GM21526 (cell line): ENCODE results near the gene SLC9C2.
"Not testable (repeated sequence)": the region's sequence is repeated elsewhere in the genome, so short reads cannot be mapped to it uniquely, and the experiment has no call there.

Experiments used
- ATAC-seq: cut with Tn5 transposase; IDR thresholded peaks from one replicate; pipeline ENCODE4 v1.9.1; 2021; ENCODE audit warnings: moderate library complexity; ENCODE audit not compliant: unreplicated experiment, low FRiP score

SLC9C2 gene

DNA sequence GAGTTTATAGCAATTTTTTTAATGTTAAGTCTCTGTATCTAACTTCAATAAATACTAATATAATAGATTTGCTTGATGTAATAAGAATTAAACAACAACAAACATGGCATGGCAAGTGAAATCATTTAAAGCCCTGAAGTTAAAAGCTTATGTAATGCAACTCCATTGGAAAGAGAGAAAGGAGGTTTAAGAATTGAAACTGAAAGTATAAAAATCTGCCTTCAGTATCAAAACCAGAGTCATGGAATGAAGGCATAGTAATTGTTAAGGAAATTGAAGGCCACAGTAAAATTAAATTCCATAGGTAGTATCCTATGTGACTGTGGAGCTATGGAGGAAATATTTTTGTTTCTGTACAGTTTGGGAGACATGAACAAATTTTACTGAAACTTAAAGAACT is 70.6 kb downstream of the SLC9C2 start:
- ATAC-seq, result no peak

GRCh38 chr1:173530795-173531693 is 71.8 kb downstream of the SLC9C2 start:
- ATAC-seq, result no peak

DNA sequence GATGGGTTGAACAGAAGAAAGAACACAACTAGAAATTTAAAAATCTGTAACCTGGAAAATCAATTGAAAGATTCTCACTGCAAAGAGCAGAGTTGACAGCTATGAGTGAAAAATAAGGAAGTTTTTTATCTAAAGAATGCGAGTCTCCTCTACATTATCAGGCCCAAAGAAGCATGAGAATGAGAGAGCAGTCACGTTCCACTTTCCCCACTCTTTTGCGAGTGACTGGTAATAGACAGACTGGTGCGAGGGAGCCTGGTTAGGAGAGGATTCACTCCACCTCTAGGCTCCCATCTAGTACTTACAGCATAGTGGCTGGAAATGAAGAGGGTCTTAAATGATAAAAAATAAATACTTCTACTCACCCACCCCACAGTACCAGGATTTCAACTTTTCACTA is 73.8 kb downstream of the SLC9C2 start:
- no peak for ATAC-seq

GRCh38 chr1:173527151-173527826 is 75.6 kb downstream of the SLC9C2 start:
- ATAC-seq, result no peak

DNA sequence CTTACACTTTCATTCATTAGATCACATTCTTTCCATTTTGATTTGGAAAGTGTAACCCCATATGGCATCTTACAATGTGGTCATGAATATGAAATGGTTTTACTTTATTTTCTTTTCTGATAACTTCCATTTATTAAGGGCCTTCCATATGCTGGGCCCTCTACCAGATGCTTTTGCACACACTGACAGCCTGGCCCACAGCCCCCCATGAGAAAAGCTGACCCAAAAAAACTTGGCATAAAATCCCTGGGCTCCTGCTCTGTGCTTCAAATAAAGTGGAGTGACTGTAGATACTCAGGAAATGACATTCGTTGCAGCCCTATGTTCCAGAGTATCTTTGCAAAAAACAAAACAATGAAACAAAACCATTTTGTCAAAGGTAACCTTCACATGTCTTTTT is 76.9 kb downstream of the SLC9C2 start:
- no peak for ATAC-seq

DNA sequence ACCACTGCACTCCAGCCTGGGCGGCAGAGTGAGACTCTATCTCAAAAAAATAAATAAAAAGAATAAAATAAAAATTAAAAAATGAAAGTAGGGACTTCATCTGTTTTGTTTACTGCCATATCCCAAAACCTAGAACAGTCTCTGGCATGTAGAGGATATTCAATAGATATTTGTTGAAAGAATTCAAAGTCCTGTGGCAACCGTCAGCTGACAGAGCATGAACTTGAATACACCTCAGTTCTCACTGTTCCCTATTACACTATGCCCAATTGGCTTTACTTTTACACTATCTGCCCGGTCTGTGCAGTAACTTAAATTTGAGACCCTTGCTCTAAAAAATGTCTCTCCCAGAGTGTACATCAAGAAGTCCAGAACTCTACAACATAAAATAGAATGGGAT is 79.5 kb downstream of the SLC9C2 start:
- no peak for ATAC-seq

- no peak for ATAC-seq
These were observed 82.1 kb downstream of the SLC9C2 start for GRCh38 chr1:173520799-173521198.

DNA sequence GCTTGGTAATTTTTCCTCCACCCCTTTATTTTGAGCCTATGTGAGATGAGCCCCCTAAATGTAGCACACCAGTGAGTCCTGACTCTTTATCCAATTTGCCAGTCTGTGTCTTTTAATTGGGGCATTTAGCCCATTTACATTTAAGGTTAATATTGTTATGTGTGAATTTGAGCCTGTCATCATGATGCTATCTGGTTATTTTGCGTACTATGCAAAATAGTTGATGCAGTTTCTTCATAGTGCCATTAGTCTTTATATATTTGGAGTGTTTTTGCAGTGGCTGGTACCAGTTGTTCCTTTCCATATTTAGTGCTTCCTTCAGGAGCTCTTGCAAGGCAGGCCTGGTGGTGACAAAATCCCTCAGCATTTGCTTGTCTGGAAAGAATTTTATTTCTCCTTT is 88.4 kb downstream of the SLC9C2 start:
- ATAC-seq, result not testable (repeated sequence)

DNA sequence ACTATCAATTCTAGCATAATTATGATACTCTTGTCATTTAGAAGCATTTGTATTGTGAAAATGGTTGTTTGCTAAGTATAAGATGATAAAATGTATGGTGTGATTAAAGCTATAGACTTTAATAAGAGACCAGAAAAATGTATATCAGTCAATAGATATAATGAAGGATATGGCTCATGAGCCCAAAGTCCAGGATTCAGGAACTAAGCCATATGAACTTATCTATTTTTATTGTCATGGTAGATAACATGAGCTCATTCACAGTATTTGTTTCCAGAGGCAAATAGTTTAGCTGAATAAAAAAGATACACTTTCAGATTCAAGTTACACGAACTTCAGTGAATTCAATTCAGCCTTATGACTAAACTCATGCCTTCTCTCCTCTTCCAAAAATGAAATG is 93.1 kb downstream of the SLC9C2 start:
- ATAC-seq, result no peak

GRCh38 chr1:173508541-173508940 is 94.3 kb downstream of the SLC9C2 start:
- ATAC-seq, result no peak

DNA sequence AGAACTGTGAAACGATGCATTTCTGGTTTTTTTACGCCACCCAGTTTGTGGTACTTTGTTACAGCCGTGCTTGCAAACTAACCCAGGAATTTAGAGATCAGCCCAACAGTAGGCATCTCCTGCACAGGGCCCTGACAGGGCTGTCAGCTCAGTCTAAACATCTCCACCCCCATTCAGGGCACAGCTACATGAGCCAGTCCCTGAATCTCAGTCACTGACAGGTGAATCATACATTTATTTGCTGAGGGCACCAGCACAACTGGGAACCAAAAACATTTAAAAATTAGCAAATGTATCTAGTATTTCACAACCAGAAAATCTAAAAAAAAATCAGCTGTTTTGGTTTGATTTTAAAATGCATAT is 95.0 kb downstream of the SLC9C2 start:
- ATAC-seq, result no peak

DNA sequence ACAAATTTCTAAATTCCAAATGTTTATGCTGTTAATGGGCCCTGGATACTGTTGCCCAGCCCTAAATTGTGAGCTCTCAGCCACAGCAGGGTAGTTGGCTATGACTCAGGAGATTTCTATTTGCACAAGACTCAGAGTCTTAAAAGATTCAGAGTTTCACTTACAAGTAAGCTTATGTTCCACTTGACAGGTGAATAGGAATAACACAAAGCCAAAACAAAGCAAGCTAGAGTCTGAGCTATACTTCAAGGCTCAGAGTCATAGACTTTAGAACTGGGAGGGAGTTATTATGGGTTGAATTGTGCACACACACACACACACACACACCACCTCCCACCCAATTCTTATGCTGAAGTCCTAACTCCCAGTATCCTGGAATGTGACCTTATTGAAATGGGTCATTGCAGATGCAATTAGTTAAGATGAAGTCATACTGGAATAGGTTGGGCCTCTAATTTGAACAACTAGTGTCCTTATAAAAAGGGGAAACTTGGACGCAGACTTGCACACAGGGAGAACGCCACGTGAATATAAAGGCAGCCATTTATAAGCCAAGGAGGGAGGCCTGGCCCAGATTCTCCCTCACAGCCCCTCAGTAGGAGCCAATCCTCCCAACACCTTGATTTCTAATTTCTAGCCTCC is 95.5 kb downstream of the SLC9C2 start:
- no peak for ATAC-seq

GRCh38 chr1:173506437-173506836 is 96.4 kb downstream of the SLC9C2 start:
- ATAC-seq, result no peak

DNA sequence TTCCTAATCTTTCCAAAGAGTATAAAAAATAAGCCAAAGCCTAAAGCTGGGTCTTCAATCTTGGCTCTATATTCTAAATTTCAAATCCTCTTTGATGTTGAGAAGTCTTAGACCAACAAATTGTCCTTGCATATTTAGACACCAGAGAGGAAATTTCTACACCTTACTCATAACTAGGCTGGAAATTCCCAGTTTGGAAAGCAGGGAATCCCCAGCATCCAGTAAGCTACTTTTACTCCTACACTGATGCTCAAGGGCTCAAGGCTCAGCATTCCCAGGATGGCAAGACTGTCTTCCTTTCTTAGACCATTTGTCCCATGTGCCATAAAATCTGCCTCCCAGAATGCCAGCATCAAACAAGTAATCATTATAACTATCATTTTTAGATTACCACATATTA is 97.5 kb downstream of the SLC9C2 start:
- no peak for ATAC-seq

GRCh38 chr1:173504268-173504667 is 98.6 kb downstream of the SLC9C2 start:
- ATAC-seq, result no peak

GRCh38 chr1:173503391-173503790 is 99.5 kb downstream of the SLC9C2 start:
- no peak for ATAC-seq

DNA sequence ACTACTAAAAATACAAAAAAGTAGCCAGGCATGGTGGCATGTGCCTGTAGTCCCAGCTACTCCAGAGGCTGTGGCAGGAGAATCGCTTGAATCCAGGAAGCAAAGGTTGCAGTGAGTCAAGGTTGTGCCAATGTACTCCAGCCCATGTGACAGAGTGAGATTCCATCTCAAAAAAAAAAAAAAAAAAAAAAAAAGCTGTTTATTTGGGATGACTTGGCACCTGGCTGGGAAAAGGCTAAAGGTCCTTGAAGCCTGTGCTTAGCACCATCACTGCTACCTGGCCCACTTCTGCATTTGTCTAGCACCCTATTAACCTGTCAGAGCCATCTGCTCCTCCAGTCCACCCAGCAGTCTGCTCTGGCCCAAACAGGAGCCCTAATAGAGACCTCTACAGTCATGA is 100.8 kb downstream of the SLC9C2 start:
- no peak for ATAC-seq

GRCh38 chr1:173499729-173500128 is 103.1 kb downstream of the SLC9C2 start:
- no peak for ATAC-seq

DNA sequence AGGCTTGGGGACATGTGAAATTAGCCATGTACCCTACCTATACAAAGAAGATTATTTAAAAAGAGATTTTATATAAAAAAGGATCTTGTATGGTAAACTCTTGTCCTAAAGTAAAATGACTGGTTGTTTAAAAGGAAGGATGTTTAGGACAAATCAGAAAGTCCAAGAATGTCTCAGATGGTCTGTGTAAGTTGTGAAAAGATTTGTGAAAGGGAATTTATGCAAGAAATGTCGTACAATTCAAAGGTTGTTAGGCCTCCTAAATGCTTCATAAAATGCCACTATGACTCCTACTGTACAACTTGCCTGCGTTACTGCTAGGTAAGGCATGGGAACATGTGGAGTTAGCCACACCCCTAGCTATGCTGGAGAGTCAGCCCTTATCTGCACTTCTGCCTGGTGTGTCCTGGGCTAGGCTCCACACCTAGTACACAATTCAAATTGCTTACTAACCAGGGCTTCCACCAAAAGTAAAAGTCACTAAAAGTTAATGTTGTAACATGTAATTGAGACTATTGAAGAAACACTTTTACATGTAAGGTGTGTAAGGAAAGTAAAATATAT is 106.0 kb downstream of the SLC9C2 start:
- ATAC-seq, result no peak

DNA sequence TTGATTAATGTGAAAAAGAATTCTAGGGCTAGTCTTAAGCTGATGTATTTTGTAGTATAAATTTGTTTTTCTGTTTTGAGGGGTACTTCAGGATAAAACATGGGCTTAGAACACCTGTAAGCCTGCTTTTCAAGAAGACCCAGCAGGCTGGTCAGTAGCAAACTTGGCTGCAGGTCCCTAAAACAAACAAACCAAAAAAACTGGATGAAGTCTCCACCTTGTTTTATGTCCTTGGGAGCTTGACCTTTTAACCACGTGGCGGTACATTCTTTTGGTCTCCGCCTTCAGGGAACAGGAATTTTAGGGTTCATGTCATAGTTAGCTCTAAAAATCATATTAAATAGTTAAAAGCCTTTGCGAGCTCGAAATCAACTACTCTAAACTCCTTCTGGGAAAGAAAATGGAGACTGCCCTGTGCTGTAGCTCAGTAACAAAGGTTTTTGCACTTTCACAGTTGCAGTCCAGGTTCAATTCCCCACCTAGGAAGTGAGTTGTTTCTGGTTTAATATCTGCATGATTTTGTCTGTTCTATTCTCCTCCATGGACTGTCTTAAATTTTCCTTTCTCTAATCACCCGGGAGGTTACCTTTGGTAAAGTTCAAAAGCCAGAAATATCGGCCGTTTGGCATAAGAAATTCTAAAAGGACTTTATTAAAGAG is 107.1 kb downstream of the SLC9C2 start:
- ATAC-seq, result no peak

GRCh38 chr1:173493125-173493524 is 109.7 kb downstream of the SLC9C2 start:
- not testable (repeated sequence) for ATAC-seq
